Vagina (tissue), 2 donors: ENCODE measurements around the gene CCL14. TPM values are rescaled to one million over a fixed set of nuclear protein-coding genes. Genes with fewer than 3 reads are reported as not detected.

Source experiments
- DNase-seq, 2 donors: peaks; one replicate each; pipeline ENCODE4 v3.0.0-alpha.2; 2017; ENCODE audit errors: extremely low spot score in 2 of 2
- H3K27ac ChIP-seq: fragments of 200-600 bp; sonication (generic); one replicate; pipeline ENCODE4 v1.5.1; 2019
- H3K27me3 ChIP-seq: fragments of 200-600 bp; sonication (generic); one replicate; pipeline ENCODE4 v1.5.1; 2019
- H3K36me3 ChIP-seq, 2 donors: fragments of 200-600 bp; sonication (generic); one replicate each; pipeline ENCODE4 v1.5.1; 2017 to 2019
- H3K4me1 ChIP-seq: fragments of 200-600 bp; sonication (generic); one replicate; pipeline ENCODE4 v1.5.1; 2019
- H3K4me3 ChIP-seq, 2 donors: fragments of 200-600 bp; sonication (generic); 1 replicate in 1 of 2; 2 replicates in 1 of 2; pipeline ENCODE4 v1.5.1; 2016 to 2019
- H3K9me3 ChIP-seq: fragments of 200-600 bp; sonication (generic); one replicate; pipeline ENCODE4 v1.5.1; 2019
- CTCF ChIP-seq, 3 experiments: fragments of 450-650 bp in 2 of 3; fragments of 200-600 bp in 1 of 3; sonication (generic) in 1 of 3; IDR thresholded peaks; one replicate each; pipeline ENCODE4 v1.5.1; 2017 to 2019; ENCODE audit warnings: antibody characterized with exemption in 3 of 3, mild to moderate bottlenecking in 2 of 3, moderate library complexity in 2 of 3
- POLR2A ChIP-seq, 2 donors: fragments of 450-650 bp; IDR thresholded peaks; one replicate each; pipeline ENCODE4 v1.6.1; 2017; ENCODE audit warnings: antibody characterized with exemption in 2 of 2, mild to moderate bottlenecking in 2 of 2, moderate library complexity in 2 of 2
- POLR2AphosphoS5 ChIP-seq, 2 donors: sonication (generic); formaldehyde crosslinking; IDR thresholded peaks; one replicate each; pipeline ENCODE4 v1.9.0; 2017; ENCODE audit warnings: antibody characterized with exemption in 2 of 2, mild to moderate bottlenecking in 2 of 2, low read depth in 1 of 2; ENCODE audit not compliant: insufficient read depth in 1 of 2
- intact Hi-C: fragments of 100-400 bp; cut with DNase I; formaldehyde crosslinking; loops from one replicate; pipeline ENCODE4 v1.15.1; 2023
- total RNA-seq: library from RNA; depleted of rRNA; stranded (reverse); fragments of >200 nt; gene quantifications from one replicate; pipeline ENCODE4 v1.2.3, GENCODE V29; 2016

Gene CCL14
- total RNA-seq, 1 donor from 2014 or later, result 93.1 TPM

GRCh38 chr17:35973333-35974260 lies 12.9 kb downstream of the CCL14 start:
- Histone ChIP-seq H3K36me3 (no peaks in the 10 kb centered on the region), H3K4me3 (no peak overlapping the region), H3K4me1 (no peaks in the 10 kb centered on the region), H3K9me3 (no peaks in the 10 kb centered on the region), H3K27me3 (no peaks in the 10 kb centered on the region), H3K27ac (no peak overlapping the region)
- TF ChIP-seq POLR2AphosphoS5 (IDR thresholded peaks at IDR 0.05; ENCODE audit: insufficient read depth in 1 of 2, low read depth in 1 of 2) (no peak), POLR2A (IDR thresholded peaks at IDR 0.05) (no peak), CTCF (IDR thresholded peaks at IDR 0.05) (no peak)
- no peak for DNase-seq
- intact Hi-C loops, result loop anchor here (10.0 kb wide), 2 partner anchors 171 to 511 kb away; partner anchors contain the start of gene ZNHIT3

- no peak overlapping the region for H3K4me3 ChIP-seq
- H3K27me3 ChIP-seq, result no peaks in the 10 kb centered on the region
- DNase-seq, result no peak
- H3K27ac ChIP-seq, result no peak overlapping the region
- H3K9me3 ChIP-seq, result no peaks in the 10 kb centered on the region
- intact Hi-C loops, result loop anchor here (10.0 kb wide), 2 partner anchors 172 to 512 kb away; partner anchors contain the start of gene ZNHIT3
- TF ChIP-seq POLR2A (IDR thresholded peaks at IDR 0.05) (no peak), POLR2AphosphoS5 (IDR thresholded peaks at IDR 0.05; ENCODE audit: insufficient read depth in 1 of 2, low read depth in 1 of 2) (no peak), CTCF (IDR thresholded peaks at IDR 0.05) (no peak)
- H3K36me3 ChIP-seq, result no peaks in the 10 kb centered on the region
- H3K4me1 ChIP-seq, result no peaks in the 10 kb centered on the region
Observed at GRCh38 chr17:35972945-35973332, 13.6 kb downstream of the CCL14 start.

GRCh38 chr17:35972535-35972934 lies 14.0 kb downstream of the CCL14 start:
- H3K4me1 ChIP-seq, result no peaks in the 10 kb centered on the region
- no peaks in the 10 kb centered on the region for H3K27me3 ChIP-seq
- H3K4me3 ChIP-seq, result no peak overlapping the region
- no peaks in the 10 kb centered on the region for H3K36me3 ChIP-seq
- DNase-seq, result no peak
- no peaks in the 10 kb centered on the region for H3K9me3 ChIP-seq
- intact Hi-C loops, result loop anchor here (10.0 kb wide), 2 partner anchors 172 to 512 kb away; partner anchors contain the start of gene ZNHIT3
- no peak overlapping the region for H3K27ac ChIP-seq
- TF ChIP-seq CTCF (IDR thresholded peaks at IDR 0.05) (no peak), POLR2AphosphoS5 (IDR thresholded peaks at IDR 0.05; ENCODE audit: insufficient read depth in 1 of 2, low read depth in 1 of 2) (no peak), POLR2A (IDR thresholded peaks at IDR 0.05) (no peak)

- Histone ChIP-seq H3K4me1 (no peaks in the 10 kb centered on the region), H3K27ac (no peak overlapping the region), H3K9me3 (no peaks in the 10 kb centered on the region), H3K27me3 (no peaks in the 10 kb centered on the region), H3K4me3 (no peak overlapping the region), H3K36me3 (no peaks in the 10 kb centered on the region)
- TF ChIP-seq CTCF (IDR thresholded peaks at IDR 0.05) (no peak), POLR2AphosphoS5 (IDR thresholded peaks at IDR 0.05; ENCODE audit: insufficient read depth in 1 of 2, low read depth in 1 of 2) (no peak), POLR2A (IDR thresholded peaks at IDR 0.05) (no peak)
- intact Hi-C loops, result loop anchor here (10.0 kb wide), 2 partner anchors 173 to 513 kb away; partner anchors contain the start of gene ZNHIT3
- no peak for DNase-seq
Observed at GRCh38 chr17:35972066-35972465, 14.5 kb downstream of the CCL14 start.
